Measurements from ENCODE around the gene GP1BB. TPM values are rescaled to one million over a fixed set of nuclear protein-coding genes. Genes with fewer than 3 reads are reported as not detected.

The GP1BB gene
- total and polyA plus RNA-seq, 3 experiments from 2014 or later, result not detected

- DNase-seq, result no peak
- no peaks in the 10 kb centered on the region for H3K9me3 Mint-ChIP-seq
- POLR2A ChIA-PET, result no interaction called here
- Histone ChIP-seq H3K9me3 (ENCODE audit: low read length) (no peaks in the 10 kb centered on the region), H3K27me3 (ENCODE audit: insufficient read depth, low read length, poor library complexity, severe bottlenecking) (no peaks in the 10 kb centered on the region), H3K4me3 (ENCODE audit: low read length) (no peak overlapping the region), H3K36me3 (ENCODE audit: insufficient read depth, low read length) (no peaks in the 10 kb centered on the region), H3K27ac (ENCODE audit: low read depth, low read length) (no peak overlapping the region), H3K4me1 (ENCODE audit: insufficient read depth, low read length) (peaks cover 3% of the 10 kb centered on the region)
- CTCF ChIA-PET, result no interaction called here
- H3K27me3 Mint-ChIP-seq, result peaks cover 0 to 1% of the 10 kb centered on the region in 2 donors
- no peaks in the 10 kb centered on the region for H3K36me3 Mint-ChIP-seq
- no peak overlapping the region for H3K27ac Mint-ChIP-seq
- H3K4me1 Mint-ChIP-seq, result no peaks in the 10 kb centered on the region
- H3K4me3 Mint-ChIP-seq, result no peak overlapping the region
Measured at GRCh38 chr22:19735665-19736510, 12.5 kb downstream of the GP1BB start.

GRCh38 chr22:19737846-19738663, 14.7 kb downstream of the GP1BB start:
- no peak overlapping the region for H3K4me3 Mint-ChIP-seq
- ChIA-PET CTCF (no interaction called here), POLR2A (no interaction called here)

GRCh38 chr22:19738664-19739447, 15.5 kb downstream of the GP1BB start:
- H3K4me1 ChIP-seq (ENCODE audit: insufficient read depth, low read length), result no peaks in the 10 kb centered on the region
- H3K27ac ChIP-seq (ENCODE audit: low read depth, low read length), result no peak overlapping the region
- ChIA-PET CTCF (no interaction called here), POLR2A (no interaction called here)
- Mint-ChIP-seq H3K27ac (no peak overlapping the region), H3K4me1 (no peaks in the 10 kb centered on the region), H3K36me3 (no peaks in the 10 kb centered on the region), H3K9me3 (no peaks in the 10 kb centered on the region), H3K4me3 (no peak overlapping the region), H3K27me3 (peaks cover 0 to 1% of the 10 kb centered on the region in 2 donors)
- H3K27me3 ChIP-seq (ENCODE audit: insufficient read depth, low read length, poor library complexity, severe bottlenecking), result no peaks in the 10 kb centered on the region
- H3K4me3 ChIP-seq (ENCODE audit: low read length), result no peak overlapping the region
- no peaks in the 10 kb centered on the region for H3K36me3 ChIP-seq (ENCODE audit: insufficient read depth, low read length)
- no peaks in the 10 kb centered on the region for H3K9me3 ChIP-seq (ENCODE audit: low read length)
- DNase-seq, result no peak

More at GRCh38 chr22:19737846-19738663, 14.7 kb downstream of the GP1BB start:
- no peaks in the 10 kb centered on the region for H3K27me3 ChIP-seq (ENCODE audit: insufficient read depth, low read length, poor library complexity, severe bottlenecking)
- no peaks in the 10 kb centered on the region for H3K9me3 Mint-ChIP-seq
- H3K9me3 ChIP-seq (ENCODE audit: low read length), result no peaks in the 10 kb centered on the region
- DNase-seq, result no peak
- H3K4me1 ChIP-seq (ENCODE audit: insufficient read depth, low read length), result no peaks in the 10 kb centered on the region
- H3K27ac Mint-ChIP-seq, result no peak overlapping the region
- peaks cover 0 to 1% of the 10 kb centered on the region in 2 donors for H3K27me3 Mint-ChIP-seq
- H3K4me3 ChIP-seq (ENCODE audit: low read length), result no peak overlapping the region
- no peaks in the 10 kb centered on the region for H3K4me1 Mint-ChIP-seq
- no peaks in the 10 kb centered on the region for H3K36me3 ChIP-seq (ENCODE audit: insufficient read depth, low read length)
- H3K36me3 Mint-ChIP-seq, result no peaks in the 10 kb centered on the region
- no peak overlapping the region for H3K27ac ChIP-seq (ENCODE audit: low read depth, low read length)

- ChIA-PET CTCF (no interaction called here), POLR2A (no interaction called here)
- no peaks in the 10 kb centered on the region for H3K9me3 ChIP-seq (ENCODE audit: low read length)
- no peaks in the 10 kb centered on the region for H3K4me1 ChIP-seq (ENCODE audit: insufficient read depth, low read length)
- H3K4me3 Mint-ChIP-seq, result no peak overlapping the region
- no peaks in the 10 kb centered on the region for H3K27me3 ChIP-seq (ENCODE audit: insufficient read depth, low read length, poor library complexity, severe bottlenecking)
- H3K36me3 ChIP-seq (ENCODE audit: insufficient read depth, low read length), result no peaks in the 10 kb centered on the region
- no peak overlapping the region for H3K4me3 ChIP-seq (ENCODE audit: low read length)
- DNase-seq, result no peak
- no peak overlapping the region for H3K27ac ChIP-seq (ENCODE audit: low read depth, low read length)
- H3K27ac Mint-ChIP-seq, result no peak overlapping the region
- H3K27me3 Mint-ChIP-seq, result peaks cover 0 to 1% of the 10 kb centered on the region in 2 donors
- H3K4me1 Mint-ChIP-seq, result no peaks in the 10 kb centered on the region
- no peaks in the 10 kb centered on the region for H3K36me3 Mint-ChIP-seq
- no peaks in the 10 kb centered on the region for H3K9me3 Mint-ChIP-seq
Measured at GRCh38 chr22:19739448-19739895, 16.1 kb downstream of the GP1BB start.

DNA sequence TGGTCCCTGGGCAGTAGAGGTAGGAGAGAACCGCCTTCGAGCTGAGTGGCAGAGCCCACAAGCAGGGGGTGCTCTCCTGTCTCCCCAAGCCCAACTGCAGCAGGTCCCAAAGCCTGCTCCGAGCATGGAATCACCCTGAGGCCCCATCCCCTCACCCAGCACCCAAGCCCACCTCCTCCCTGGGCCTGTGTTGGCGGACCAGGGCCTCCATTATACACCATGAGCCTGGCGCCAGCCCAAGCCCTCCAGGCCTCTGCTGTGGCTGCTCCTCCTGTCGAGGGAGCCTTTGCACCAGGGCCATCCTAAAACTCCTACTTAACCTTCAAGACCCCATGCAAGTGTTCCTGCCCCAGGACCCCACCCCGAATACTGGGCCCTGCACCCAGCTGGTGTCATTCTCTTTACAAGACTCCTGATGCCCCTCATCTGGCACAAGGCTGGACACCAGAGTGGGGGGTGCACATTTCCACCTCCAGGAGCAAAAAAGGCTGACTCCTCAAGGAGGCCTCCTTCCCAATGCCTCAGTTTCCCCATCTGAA, 16.6 kb downstream of the GP1BB start:
- Mint-ChIP-seq H3K36me3 (no peaks in the 10 kb centered on the region), H3K4me1 (no peaks in the 10 kb centered on the region), H3K27me3 (no peaks in the 10 kb centered on the region), H3K9me3 (no peaks in the 10 kb centered on the region), H3K27ac (no peak overlapping the region), H3K4me3 (no peak overlapping the region)
- Histone ChIP-seq H3K4me1 (ENCODE audit: insufficient read depth, low read length) (no peaks in the 10 kb centered on the region), H3K36me3 (ENCODE audit: insufficient read depth, low read length) (no peaks in the 10 kb centered on the region), H3K27me3 (ENCODE audit: insufficient read depth, low read length, poor library complexity, severe bottlenecking) (no peaks in the 10 kb centered on the region), H3K27ac (ENCODE audit: low read depth, low read length) (no peak overlapping the region), H3K9me3 (ENCODE audit: low read length) (no peaks in the 10 kb centered on the region), H3K4me3 (ENCODE audit: low read length) (no peak overlapping the region)
- CTCF ChIA-PET, result interaction anchor here (1.1 kb wide), 1 partner anchor 9 kb away, joined by 4 read pairs; no protein-coding TSS in a partner anchor
- POLR2A ChIA-PET, result no interaction called here
- no peak for DNase-seq

DNA sequence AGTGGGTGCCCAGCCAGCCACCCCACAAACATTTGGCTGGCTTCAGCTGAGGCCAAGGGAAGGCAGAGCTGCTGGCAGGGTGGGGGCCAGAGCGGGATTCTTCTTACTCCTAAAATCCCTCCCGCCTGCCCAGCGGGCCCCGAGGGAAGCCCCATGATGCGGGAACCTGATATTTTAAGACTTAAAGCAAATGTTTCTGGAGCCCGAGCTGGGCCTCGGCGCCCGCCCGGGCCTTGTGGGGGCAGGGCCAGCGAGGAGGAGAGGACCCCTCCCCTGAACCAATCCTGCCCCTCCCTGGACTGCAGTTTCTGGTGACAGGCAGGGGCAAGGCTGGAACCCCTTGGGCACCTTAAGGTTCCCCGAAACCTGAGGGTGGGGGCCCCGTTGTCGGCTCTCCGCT, 17.2 kb downstream of the GP1BB start:
- H3K27ac Mint-ChIP-seq, result no peak overlapping the region
- H3K4me1 ChIP-seq (ENCODE audit: insufficient read depth, low read length), result no peaks in the 10 kb centered on the region
- no peaks in the 10 kb centered on the region for H3K27me3 ChIP-seq (ENCODE audit: insufficient read depth, low read length, poor library complexity, severe bottlenecking)
- no peak overlapping the region for H3K4me3 Mint-ChIP-seq
- no peaks in the 10 kb centered on the region for H3K9me3 ChIP-seq (ENCODE audit: low read length)
- H3K36me3 Mint-ChIP-seq, result no peaks in the 10 kb centered on the region
- ChIA-PET CTCF (interaction anchor here (1.1 kb wide), 1 partner anchor 10 kb away, joined by 4 read pairs; no protein-coding TSS in a partner anchor), POLR2A (no interaction called here)
- H3K9me3 Mint-ChIP-seq, result no peaks in the 10 kb centered on the region
- H3K27ac ChIP-seq (ENCODE audit: low read depth, low read length), result no peak overlapping the region
- no peaks in the 10 kb centered on the region for H3K27me3 Mint-ChIP-seq
- no peak for DNase-seq
- H3K36me3 ChIP-seq (ENCODE audit: insufficient read depth, low read length), result no peaks in the 10 kb centered on the region
- no peaks in the 10 kb centered on the region for H3K4me1 Mint-ChIP-seq
- H3K4me3 ChIP-seq (ENCODE audit: low read length), result no peak overlapping the region

DNA sequence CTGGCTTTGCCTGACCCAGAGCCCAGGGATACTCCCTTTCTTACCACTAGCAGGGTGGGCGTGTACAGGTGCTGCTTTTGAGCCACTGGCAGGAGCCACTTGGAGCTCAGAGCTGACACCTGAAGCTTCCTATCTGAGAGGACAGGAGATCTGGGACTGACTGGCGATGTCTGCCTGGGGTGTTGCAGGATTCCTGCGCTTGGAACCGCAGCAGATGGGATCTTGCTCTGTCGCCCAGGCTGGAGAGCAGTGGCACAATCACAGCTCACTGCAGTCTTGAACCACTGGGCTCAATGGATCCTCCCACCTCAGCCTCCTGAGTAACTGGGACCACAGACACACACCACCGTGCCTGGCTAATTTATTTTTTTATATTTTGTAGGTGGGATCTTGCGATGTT, 17.7 kb downstream of the GP1BB start:
- DNase-seq, result no peak
- ChIA-PET POLR2A (no interaction called here), CTCF (interaction anchor here (1.1 to 1.8 kb wide), 2 partner anchors 10 kb away, joined by 4 to 10 read pairs; no protein-coding TSS in a partner anchor)
- Histone ChIP-seq H3K27ac (ENCODE audit: low read depth, low read length) (no peak overlapping the region), H3K4me1 (ENCODE audit: insufficient read depth, low read length) (no peaks in the 10 kb centered on the region), H3K27me3 (ENCODE audit: insufficient read depth, low read length, poor library complexity, severe bottlenecking) (no peaks in the 10 kb centered on the region), H3K9me3 (ENCODE audit: low read length) (no peaks in the 10 kb centered on the region), H3K36me3 (ENCODE audit: insufficient read depth, low read length) (no peaks in the 10 kb centered on the region), H3K4me3 (ENCODE audit: low read length) (no peak overlapping the region)
- H3K9me3 Mint-ChIP-seq, result no peaks in the 10 kb centered on the region
- no peak overlapping the region for H3K4me3 Mint-ChIP-seq
- H3K36me3 Mint-ChIP-seq, result no peaks in the 10 kb centered on the region
- no peaks in the 10 kb centered on the region for H3K27me3 Mint-ChIP-seq
- H3K4me1 Mint-ChIP-seq, result no peaks in the 10 kb centered on the region
- H3K27ac Mint-ChIP-seq, result no peak overlapping the region
